ENCODE results near the gene TOP2A. TPM values are rescaled to one million over a fixed set of nuclear protein-coding genes. Genes with fewer than 3 reads are reported as not detected.

Gene TOP2A
- 159 and 249 TPM in 2 replicates for total RNA-seq (2014; rRNA removed; shearing (Covaris generic))

- no peaks in the 10 kb centered on the region for H3K27me3 ChIP-seq (ENCODE audit: control insufficient read depth, insufficient read depth, low read length)
- peak; percentile 98 for DNase-seq
- H3K36me3 ChIP-seq (replicated peaks; ENCODE audit: control insufficient read depth, insufficient read depth, low read length), result peaks cover 10% of the 10 kb centered on the region
- H3K4me3 ChIP-seq (ENCODE audit: insufficient read depth, low read depth, low read length), result peak within 1 kb of the TSS; percentile 97
Measured at GRCh38 chr17:40417609-40418427, at the start of gene TOP2A. Gene TOP2A, minus strand, starts transcription at chr17:40417896. Its CDS starts 105 bp downstream, at chr17:40417791.

GRCh38 chr17:40467281-40467867 lies 49.7 kb upstream of the TOP2A start:
- no peak overlapping the region for H3K4me3 ChIP-seq (ENCODE audit: insufficient read depth, low read depth, low read length)
- H3K36me3 ChIP-seq (replicated peaks; ENCODE audit: control insufficient read depth, insufficient read depth, low read length), result no peaks in the 10 kb centered on the region
- H3K27me3 ChIP-seq (ENCODE audit: control insufficient read depth, insufficient read depth, low read length), result no peaks in the 10 kb centered on the region
- DNase-seq, result no peak

GRCh38 chr17:40466298-40466971 lies 48.7 kb upstream of the TOP2A start:
- H3K36me3 ChIP-seq (replicated peaks; ENCODE audit: control insufficient read depth, insufficient read depth, low read length), result no peaks in the 10 kb centered on the region
- no peak for DNase-seq
- no peak overlapping the region for H3K4me3 ChIP-seq (ENCODE audit: insufficient read depth, low read depth, low read length)
- no peaks in the 10 kb centered on the region for H3K27me3 ChIP-seq (ENCODE audit: control insufficient read depth, insufficient read depth, low read length)

GRCh38 chr17:40464392-40464855 lies 46.7 kb upstream of the TOP2A start:
- DNase-seq, result no peak
- Histone ChIP-seq H3K27me3 (ENCODE audit: control insufficient read depth, insufficient read depth, low read length) (no peaks in the 10 kb centered on the region), H3K36me3 (replicated peaks; ENCODE audit: control insufficient read depth, insufficient read depth, low read length) (no peaks in the 10 kb centered on the region), H3K4me3 (ENCODE audit: insufficient read depth, low read depth, low read length) (no peak overlapping the region)

GRCh38 chr17:40463122-40463550 lies 45.4 kb upstream of the TOP2A start:
- H3K27me3 ChIP-seq (ENCODE audit: control insufficient read depth, insufficient read depth, low read length), result no peaks in the 10 kb centered on the region
- H3K4me3 ChIP-seq (ENCODE audit: insufficient read depth, low read depth, low read length), result no peak overlapping the region
- DNase-seq, result peak; percentile 82
- H3K36me3 ChIP-seq (replicated peaks; ENCODE audit: control insufficient read depth, insufficient read depth, low read length), result no peaks in the 10 kb centered on the region

GRCh38 chr17:40462343-40463121 lies 44.8 kb upstream of the TOP2A start:
- H3K36me3 ChIP-seq (replicated peaks; ENCODE audit: control insufficient read depth, insufficient read depth, low read length), result no peaks in the 10 kb centered on the region
- H3K4me3 ChIP-seq (ENCODE audit: insufficient read depth, low read depth, low read length), result no peak overlapping the region
- no peaks in the 10 kb centered on the region for H3K27me3 ChIP-seq (ENCODE audit: control insufficient read depth, insufficient read depth, low read length)
- DNase-seq, result peak; percentile 73

GRCh38 chr17:40461732-40462342 lies 44.1 kb upstream of the TOP2A start:
- DNase-seq, result peak; percentile 43
- Histone ChIP-seq H3K36me3 (replicated peaks; ENCODE audit: control insufficient read depth, insufficient read depth, low read length) (peaks cover 2% of the 10 kb centered on the region), H3K4me3 (ENCODE audit: insufficient read depth, low read depth, low read length) (no peak overlapping the region), H3K27me3 (ENCODE audit: control insufficient read depth, insufficient read depth, low read length) (no peaks in the 10 kb centered on the region)

- H3K27me3 ChIP-seq (ENCODE audit: control insufficient read depth, insufficient read depth, low read length), result no peaks in the 10 kb centered on the region
- DNase-seq, result no peak
- H3K36me3 ChIP-seq (replicated peaks; ENCODE audit: control insufficient read depth, insufficient read depth, low read length), result peaks cover 5% of the 10 kb centered on the region
- no peak overlapping the region for H3K4me3 ChIP-seq (ENCODE audit: insufficient read depth, low read depth, low read length)
Measured at GRCh38 chr17:40460968-40461731, 43.5 kb upstream of the TOP2A start.

GRCh38 chr17:40460604-40460967 lies 42.9 kb upstream of the TOP2A start:
- Histone ChIP-seq H3K27me3 (ENCODE audit: control insufficient read depth, insufficient read depth, low read length) (no peaks in the 10 kb centered on the region), H3K36me3 (replicated peaks; ENCODE audit: control insufficient read depth, insufficient read depth, low read length) (peaks cover 6% of the 10 kb centered on the region), H3K4me3 (ENCODE audit: insufficient read depth, low read depth, low read length) (no peak overlapping the region)
- no peak for DNase-seq

- Histone ChIP-seq H3K27me3 (ENCODE audit: control insufficient read depth, insufficient read depth, low read length) (no peaks in the 10 kb centered on the region), H3K4me3 (ENCODE audit: insufficient read depth, low read depth, low read length) (no peak overlapping the region), H3K36me3 (replicated peaks; ENCODE audit: control insufficient read depth, insufficient read depth, low read length) (peaks cover 8% of the 10 kb centered on the region)
- DNase-seq, result peak; percentile 35
Measured at GRCh38 chr17:40459636-40460603, 42.2 kb upstream of the TOP2A start.

- no peak for DNase-seq
- peaks cover 14% of the 10 kb centered on the region for H3K36me3 ChIP-seq (replicated peaks; ENCODE audit: control insufficient read depth, insufficient read depth, low read length)
- H3K27me3 ChIP-seq (ENCODE audit: control insufficient read depth, insufficient read depth, low read length), result no peaks in the 10 kb centered on the region
- no peak overlapping the region for H3K4me3 ChIP-seq (ENCODE audit: insufficient read depth, low read depth, low read length)
Measured at GRCh38 chr17:40458851-40459482, 41.3 kb upstream of the TOP2A start.

Measured in H7 (cell line).